CD1c-positive myeloid dendritic cell (primary cell): ENCODE data around the gene FANCC.

Experiments used
- DNase-seq: peaks from one replicate; pipeline ENCODE4 v3.0.0-alpha.2; 2016; ENCODE audit errors: extremely low spot score

Gene FANCC

DNA sequence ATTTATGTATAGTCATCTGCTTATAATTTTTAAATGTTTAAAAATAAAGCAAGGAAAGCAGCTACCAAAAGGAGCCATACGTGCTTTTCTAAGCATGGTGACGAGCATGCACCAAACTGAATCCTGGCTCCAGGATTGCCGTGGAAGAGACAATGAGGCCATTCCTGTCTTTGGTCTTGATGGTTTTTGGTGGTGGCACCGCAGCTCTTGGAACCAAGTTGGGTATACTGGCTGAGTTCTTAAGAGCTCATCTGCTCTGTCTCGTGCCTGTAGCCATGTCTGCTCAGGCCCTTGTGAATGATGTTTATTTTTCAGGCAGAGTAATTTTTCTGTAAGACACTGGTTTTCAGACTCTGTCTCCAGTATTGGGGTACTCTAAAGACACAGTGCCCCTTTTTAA lies 246.1 kb downstream of the FANCC start:
- DNase-seq: no peak

DNA sequence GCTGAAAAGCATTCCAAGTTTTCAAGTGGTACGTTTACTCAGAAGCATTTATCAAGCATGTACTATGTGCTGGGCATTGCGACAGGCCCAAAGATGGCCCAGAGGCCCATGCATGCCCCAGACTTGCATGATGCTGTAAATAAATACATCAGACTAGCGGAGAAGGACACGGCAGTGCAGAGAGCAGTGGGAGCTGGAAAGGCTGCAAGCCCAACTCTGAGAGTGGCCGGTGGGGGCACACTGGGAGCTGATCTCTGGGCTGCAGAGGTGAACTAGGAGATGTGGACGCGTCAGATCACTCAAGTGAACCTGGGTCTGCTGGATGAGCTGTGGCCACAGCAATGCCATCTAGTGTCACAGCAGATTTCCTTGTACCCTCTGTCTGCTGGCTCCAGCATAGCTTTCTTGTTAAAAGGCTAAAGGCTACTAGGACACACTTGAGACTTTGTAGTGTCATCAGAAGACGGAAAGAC lies 246.9 kb downstream of the FANCC start:
- no peak for DNase-seq

DNA sequence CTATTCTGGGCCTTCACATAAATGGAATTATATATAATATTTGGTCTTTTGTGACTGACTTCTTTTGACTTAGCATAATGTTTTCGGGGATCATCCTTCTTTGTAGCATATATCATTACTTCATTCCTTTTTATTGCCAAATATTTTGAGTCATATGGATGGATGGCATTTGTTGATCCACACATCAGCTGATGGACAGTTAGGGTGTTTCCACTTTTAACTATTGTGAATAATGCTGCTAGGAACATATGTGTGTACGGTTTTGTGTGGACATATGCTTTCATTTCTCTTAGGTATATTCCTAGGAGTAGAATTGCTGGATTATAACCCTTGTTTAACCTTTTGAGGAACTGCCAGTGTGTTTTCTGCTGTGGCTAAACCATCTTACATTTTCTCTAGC lies 249.6 kb downstream of the FANCC start:
- no peak for DNase-seq

DNA sequence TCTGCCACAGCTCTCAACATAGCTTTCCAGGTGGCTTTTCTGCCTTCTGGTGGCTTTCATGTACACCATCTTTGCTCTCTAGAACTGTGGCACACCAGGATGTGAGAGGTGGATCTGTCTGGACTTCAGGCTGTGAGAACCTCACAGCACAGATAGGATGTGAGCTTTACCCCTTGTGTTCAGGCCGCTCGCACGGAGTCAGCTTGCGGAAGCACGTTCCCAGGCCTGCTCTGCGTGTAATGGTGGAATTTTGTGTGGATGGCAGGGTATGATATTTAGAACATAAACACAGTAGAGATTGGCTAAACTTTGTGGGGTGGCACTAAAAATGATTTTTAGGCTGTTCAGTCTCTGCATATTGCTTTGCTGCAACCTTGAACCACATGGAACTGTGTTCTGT lies 250.5 kb downstream of the FANCC start:
- DNase-seq: no peak

DNA sequence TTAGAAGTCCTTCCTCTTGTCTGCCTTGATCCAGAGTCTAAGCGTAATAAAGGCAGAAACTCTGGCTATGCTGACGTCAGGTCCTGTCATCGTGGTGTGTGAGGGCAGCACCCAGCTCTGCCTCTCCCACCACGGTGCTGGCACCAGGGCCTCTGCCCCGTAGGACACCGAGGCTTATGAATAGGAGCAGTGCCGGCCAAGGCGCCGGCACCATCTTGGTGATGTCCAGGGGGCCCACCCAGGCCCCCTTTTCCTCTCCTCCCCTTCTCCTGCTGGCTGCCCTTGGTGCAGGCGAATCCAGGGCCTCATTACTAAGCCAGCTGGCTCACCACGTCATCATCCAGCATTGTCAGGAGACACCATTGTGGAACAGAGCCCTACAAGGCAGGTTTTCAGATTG lies 252.3 kb downstream of the FANCC start:
- DNase-seq: no peak

DNA sequence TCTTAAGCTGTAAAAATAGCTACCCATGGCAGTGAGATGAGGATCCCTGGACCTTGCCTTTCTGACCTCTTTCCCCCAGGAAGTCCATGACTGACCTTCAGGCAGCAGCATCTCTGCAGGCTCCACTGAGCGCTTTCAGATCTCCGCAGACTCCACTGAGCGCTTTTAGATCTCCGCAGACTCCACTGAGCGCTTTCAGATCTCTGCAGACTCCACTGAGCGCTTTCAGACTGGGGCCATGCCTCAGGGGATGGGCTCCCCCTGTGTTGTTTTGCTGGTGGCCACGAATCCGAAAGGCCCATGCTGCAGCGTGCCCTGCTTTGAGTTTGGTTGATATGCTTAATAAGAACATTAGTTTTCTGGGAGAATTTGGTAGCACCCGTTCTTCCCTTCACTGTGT lies 254.2 kb downstream of the FANCC start:
- no peak for DNase-seq

DNA sequence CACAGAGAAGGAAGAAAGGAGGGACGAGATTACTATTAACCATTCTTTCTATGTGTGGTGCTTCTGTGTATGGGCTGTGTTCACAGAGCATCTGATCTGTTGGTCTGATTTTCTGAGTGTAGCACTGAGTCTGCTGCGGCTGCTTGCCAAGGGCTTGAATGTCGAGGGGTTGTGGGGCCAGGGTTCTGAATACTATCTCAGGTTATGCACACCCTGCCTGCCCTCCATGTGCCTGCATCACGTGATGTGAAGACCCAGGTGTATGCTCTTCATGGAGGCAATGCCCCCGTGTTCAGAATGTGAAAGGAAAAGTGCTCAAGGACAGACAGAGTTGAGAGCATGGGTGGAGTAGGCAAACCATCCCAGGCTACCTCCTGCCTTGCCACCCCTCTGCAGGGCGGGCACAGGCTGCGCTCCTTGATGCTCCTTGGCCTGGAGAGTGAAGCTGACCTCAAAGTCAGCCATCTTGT lies 254.9 kb downstream of the FANCC start:
- DNase-seq: no peak

DNA sequence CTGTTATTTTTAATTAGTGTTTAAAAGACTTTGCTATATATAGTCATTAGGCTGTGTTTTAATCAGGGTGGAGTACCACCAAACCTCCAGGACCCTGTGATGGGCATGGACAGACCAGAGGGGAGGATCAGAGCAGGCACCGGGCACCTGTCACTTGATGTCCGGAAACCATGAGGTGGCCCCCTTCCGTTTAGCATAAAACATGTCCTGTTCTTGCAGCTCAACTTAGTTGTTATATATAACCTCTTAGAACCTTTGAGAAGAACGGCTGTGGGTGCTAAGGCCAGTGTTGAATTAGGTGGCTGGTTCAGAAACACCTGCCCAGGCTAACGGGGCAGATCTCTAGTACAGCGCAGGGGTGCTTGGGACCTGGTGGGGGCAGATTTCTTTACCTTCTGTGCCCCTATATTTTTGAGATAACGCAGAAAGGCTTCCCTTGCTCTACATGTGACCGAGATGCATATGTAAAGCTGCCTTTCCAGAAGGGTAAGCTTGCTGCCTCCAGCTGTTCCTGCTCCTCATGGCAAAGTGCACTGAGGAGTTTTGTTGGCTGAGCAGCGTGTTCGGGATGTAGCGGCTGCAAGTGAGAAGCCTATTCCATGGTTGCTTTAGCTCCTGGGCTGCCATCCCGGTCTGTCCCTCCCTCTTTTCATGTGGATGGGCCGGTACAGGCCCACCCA lies 255.5 kb downstream of the FANCC start:
- no peak for DNase-seq

DNA sequence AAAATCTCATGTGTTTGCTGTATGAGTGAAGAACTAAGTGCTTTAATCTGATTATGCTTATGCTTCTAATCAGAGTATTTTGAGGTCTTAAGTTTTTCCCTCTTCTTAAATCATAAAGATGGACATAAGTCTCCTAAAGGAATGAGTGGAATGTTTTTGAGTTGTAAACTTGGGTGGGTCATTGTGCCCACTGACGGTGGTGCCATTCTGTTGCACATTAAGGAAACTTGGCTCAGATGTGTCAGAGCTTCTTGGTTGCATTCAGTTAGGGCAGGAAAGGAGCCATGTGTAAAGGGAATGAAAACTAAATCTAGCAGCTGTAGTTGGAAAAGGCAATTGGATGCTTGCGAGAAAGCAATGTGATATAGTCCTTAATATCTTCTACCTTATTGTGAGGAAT lies 256.6 kb downstream of the FANCC start:
- DNase-seq: no peak

DNA sequence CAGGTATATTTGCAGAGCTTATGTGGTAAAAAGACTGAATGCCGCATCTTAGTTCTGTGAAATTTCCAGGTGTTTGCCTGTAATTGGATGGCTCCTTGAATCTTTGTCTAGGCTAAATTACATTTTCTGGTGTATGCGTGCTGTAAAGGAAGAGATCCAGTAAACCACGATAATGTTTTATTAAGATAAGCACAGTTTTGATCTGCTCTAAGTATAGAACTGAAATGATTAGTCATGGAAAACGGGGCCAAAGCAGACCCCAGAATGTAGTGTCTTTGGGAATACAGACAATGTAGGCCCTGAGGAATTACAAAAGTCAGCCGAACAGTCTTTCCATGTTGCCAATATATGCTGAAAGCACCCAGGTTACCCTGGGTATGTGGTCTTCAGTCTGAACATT lies 257.3 kb downstream of the FANCC start:
- no peak for DNase-seq

DNA sequence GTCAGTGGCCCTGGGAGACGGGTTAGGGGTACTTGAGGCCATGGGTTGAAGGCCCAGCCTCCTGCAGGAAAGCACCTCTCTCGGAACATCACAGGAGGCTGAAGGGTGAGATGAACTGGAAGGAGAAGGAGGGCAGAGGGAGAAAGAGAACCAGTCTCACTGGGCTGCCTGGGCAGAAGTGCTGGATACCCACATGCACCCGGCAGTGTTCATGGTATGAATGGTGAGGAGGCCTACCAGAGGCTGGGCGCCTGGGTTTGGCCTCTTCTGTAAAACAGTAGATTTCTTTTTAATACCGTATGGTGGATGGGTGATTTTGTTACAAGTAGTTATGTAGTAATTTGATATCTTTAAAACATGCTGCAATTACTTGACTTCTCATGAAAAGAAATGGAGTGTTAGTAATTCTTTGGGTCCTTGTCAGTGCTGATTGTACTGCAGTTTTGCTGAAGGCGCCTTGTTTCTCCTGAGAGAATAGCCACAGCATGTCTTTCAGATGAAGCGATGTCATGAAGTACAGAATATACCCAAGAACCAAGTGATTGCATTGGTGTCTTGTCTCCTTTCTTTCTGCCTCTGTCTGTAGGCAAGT lies 258.6 kb downstream of the FANCC start:
- no peak for DNase-seq

DNA sequence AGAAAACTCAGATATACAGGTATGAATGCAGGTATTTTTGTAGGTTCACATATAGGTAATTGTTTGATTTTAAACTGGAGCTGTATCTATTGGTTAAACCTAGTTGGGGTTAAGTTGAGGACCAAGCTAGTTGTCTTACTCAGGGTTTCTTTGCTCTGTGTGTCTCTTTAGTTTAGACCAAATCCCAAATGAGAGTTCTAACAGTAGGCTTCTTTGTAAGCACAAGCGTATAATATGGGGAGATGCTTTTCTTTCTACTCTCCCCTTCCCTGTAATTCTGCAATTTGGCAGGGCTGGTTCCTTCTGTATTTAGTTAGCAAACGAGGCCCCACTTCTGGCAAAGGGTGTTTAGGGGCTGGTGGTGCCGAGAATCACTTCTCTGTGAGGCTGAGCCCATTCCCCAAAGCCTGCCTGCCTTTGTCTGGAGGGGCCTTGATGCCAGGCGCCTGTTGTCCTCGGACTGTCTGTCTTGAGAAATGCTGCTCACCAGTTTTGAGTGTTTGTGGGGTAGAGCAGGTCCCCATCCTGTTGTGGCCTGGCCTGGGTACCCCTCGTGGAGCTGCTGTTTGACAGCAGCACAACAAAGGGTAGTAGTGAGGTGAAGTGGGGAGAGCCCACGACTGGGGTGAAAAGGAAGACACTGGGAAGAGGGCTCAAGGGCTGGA lies 259.3 kb downstream of the FANCC start:
- no peak for DNase-seq

DNA sequence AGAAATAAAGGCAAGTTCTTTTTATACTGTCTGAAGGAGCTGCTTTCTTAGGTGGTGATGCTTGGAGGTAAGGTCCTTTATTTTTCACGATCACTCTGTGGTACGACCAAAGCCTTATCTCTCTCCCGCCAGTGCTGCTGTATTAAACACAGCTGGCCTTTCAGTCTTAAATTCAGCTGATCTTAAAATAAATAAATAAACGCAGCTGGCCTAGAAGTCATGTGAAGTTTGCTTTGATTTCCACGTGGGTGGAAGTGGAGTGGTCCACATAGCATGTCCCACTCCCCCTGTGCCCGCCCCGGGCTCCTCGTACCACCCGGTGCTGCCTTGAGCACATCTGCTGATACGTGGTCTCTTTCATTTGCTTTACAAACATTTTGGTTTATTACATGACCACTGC lies 260.4 kb downstream of the FANCC start:
- no peak for DNase-seq

DNA sequence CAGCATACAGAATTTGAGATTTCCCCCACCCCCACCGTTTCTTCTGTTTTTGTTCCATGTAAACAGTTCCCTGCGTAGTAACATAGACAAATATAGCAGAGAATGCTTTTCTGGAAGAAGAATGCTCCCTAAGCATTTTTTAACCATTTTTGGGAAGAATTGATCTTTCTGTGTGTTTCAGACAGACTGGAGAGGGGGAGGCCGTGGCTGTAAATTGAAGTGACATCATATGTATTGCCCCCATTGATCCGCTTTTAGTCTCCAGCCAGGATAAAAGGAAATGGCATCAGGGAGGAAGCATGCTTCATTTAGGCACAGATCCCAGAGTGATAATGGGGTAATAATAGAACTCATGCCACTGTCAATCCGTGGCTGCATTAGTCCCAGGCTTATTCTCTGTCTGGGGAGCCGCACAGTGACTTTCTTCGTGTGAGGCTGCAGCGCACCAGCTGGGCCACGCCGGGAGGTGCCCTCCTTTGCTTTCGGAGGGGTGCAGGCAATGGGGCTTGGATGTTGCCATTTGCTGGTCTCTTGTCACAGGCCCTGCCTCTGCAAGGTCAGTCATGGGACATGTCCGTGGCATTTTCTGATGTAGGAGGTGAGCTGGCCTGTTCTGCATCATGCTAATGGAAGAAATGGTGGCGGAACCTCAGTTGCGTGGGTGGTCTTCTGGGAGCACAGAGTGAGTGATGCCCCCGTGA lies 261.5 kb downstream of the FANCC start:
- no peak for DNase-seq

DNA sequence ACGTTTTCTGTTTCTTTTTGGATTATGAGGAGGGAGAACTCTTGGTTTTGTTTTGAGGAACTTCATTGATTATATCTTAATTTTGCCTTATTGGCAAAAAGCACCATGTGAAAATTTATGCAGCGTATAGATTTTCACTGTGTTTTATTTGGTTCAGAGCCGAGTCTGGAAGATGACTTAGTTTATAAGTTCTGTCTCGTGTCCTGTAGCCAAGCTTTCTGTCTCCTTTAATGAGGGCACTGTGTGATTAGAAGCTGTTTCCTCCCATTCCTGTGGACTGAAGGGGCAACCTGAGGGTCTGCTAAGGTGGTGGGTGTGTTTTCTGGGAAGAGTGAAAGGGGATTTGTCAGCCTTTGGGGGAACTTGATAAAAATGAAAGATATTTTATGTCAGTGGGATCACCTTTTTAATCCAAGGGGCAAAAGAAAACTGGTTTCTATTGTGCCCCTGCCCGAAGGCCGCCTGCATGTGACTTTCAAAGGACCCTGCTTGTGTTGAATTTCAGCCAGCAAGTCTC lies 262.1 kb downstream of the FANCC start:
- no peak for DNase-seq

DNA sequence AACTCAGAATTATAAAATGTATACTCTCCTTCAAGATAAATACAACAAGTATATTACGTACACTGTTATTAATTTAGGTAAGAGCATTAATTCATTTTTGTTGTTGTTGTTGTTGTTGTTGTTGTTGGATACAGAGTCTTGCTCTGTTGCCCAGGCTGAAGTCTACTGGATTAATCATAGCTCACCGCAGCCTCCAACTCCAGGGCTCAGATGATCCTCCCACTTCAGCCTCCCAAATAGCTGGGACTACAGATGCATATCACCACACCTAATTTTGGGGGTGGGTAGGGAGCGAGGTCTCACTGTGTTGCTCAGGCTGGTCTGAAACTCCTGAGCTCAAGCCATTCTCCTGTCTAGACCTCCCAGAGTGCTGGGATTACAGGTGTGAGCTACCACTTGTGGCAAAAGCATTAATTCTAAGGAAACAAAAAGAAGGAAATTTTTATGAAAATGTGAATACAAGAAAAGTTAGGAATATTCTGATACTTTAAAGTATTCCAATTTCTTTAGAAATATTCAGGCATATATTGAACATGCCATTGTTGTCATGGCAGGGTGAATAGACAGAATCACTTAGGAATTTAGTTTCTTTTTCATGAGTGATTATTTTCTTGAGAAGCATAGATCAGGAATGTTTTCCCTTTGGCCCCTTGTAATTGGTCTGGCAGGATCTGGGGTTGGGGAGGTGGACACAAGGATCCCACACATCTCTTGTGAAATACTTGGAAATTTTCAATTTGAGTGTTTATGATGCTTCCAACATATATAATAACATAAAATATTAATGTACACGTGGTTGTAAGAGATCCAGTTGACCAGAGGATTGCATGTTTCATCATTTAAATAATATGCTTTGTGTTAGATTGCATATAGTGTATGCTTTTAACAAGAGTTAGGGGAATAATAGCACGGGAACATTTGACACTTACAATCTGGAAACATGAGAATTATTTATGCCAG lies 263.6 kb downstream of the FANCC start:
- DNase-seq: no peak

DNA sequence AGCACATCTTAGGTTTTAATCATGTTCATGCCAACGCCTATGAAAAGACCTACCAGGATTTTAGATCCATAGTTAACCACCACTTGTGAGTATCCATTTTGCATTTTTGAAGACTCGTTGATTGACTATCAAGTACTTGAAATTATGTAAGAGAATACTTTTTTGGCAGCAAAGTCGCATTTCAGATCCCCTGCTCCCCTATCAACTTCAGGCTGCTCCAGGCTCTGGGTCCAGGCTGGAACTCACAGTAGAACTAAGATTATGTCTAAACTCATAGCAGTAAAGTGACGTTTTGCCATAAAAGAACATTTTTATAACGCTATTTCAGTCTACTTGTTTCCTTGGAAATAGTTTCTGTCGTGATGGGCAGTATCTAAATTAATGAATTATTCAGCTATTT lies 267.7 kb downstream of the FANCC start:
- no peak for DNase-seq
